IMR-90 (cell line): Measurements from ENCODE around the gene NLGN1. TPM values are rescaled to one million over a fixed set of nuclear protein-coding genes. Genes with fewer than 3 reads are reported as not detected.

Source experiments
- ATAC-seq: fragments of 200-7000 bp; cut with Tn5 transposase; 2 replicates; pipeline ENCODE4 v1.9.1; 2020; ENCODE audit warnings: low read depth, mild to moderate bottlenecking, moderate library complexity
- BruUV-seq: library from RNA; stranded (reverse); fragments of 400-500 nt; replicated peaks from 2 replicates; lab custom pipeline; 2021; lab: Mats Ljungman, UMichigan
- CTCF ChIA-PET: fragments of 300-600 bp; formaldehyde crosslinking; extraction: SDS; loops from one replicate; lab custom pipeline; 2021; ENCODE audit warnings: antibody characterized with exemption; lab: Yijun Ruan, JAX
- POLR2A ChIA-PET: fragments of 300-600 bp; sonication (Branson Sonifier 250); formaldehyde crosslinking; loops from one replicate; lab custom pipeline; 2022; ENCODE audit warnings: antibody characterized with exemption; ENCODE audit not compliant: unreplicated experiment; lab: Charles Lee
- DNase-seq: peaks from one replicate; pipeline ENCODE4 v3.0.0; 2013
- H2AFZ ChIP-seq: replicated peaks from 2 replicates; pipeline ENCODE3; 2013; ENCODE audit warnings: low read length, mild to moderate bottlenecking; ENCODE audit not compliant: poor library complexity
- H2AK5ac ChIP-seq: 2 replicates; pipeline ENCODE4 v1.6.1; 2013; ENCODE audit warnings: low read depth, low read length, inconsistent platforms
- H2AK9ac ChIP-seq: replicated peaks from 2 replicates; pipeline ENCODE3; 2013; ENCODE audit warnings: mild to moderate bottlenecking, low read depth, low read length, moderate library complexity; ENCODE audit not compliant: poor library complexity
- H2BK120ac ChIP-seq: 2 replicates; pipeline ENCODE4 v1.6.1; 2013; ENCODE audit warnings: low read depth, low read length, inconsistent platforms
- H2BK15ac ChIP-seq: 3 replicates; pipeline ENCODE4 v1.6.1; 2013; ENCODE audit warnings: low read depth, low read length, inconsistent platforms
- H2BK20ac ChIP-seq: 2 replicates; pipeline ENCODE4 v1.6.1; 2013; ENCODE audit warnings: low read depth, mild to moderate bottlenecking, inconsistent platforms, low read length, moderate library complexity
- H2BK5ac ChIP-seq: 2 replicates; pipeline ENCODE4 v1.6.1; 2013; ENCODE audit warnings: mild to moderate bottlenecking, low read depth, low read length, inconsistent platforms; ENCODE audit not compliant: poor library complexity, severe bottlenecking
- H3K14ac ChIP-seq: replicated peaks from 2 replicates; pipeline ENCODE4 v1.6.1; 2013; ENCODE audit warnings: low read depth, low read length, inconsistent platforms
- H3K18ac ChIP-seq: 2 replicates; pipeline ENCODE4 v1.6.1; 2013; ENCODE audit warnings: low read depth, low read length, control low read depth
- H3K23ac ChIP-seq: 2 replicates; pipeline ENCODE4 v1.6.1; 2013; ENCODE audit warnings: low read depth, low read length, inconsistent platforms
- H3K27ac ChIP-seq: 2 replicates; pipeline ENCODE4 v1.5.1; 2013; ENCODE audit warnings: mild to moderate bottlenecking, control low read depth, low read length; ENCODE audit not compliant: insufficient read depth
- H3K27me3 ChIP-seq: 2 replicates; pipeline ENCODE4 v1.6.1; 2013; ENCODE audit warnings: low read length; ENCODE audit not compliant: control insufficient read depth, insufficient read depth
- H3K36me3 ChIP-seq: 2 replicates; pipeline ENCODE4 v1.6.1; 2013; ENCODE audit warnings: low read length, mixed read lengths; ENCODE audit not compliant: control insufficient read depth, insufficient read depth
- H3K4ac ChIP-seq: 2 replicates; pipeline ENCODE4 v1.6.1; 2013; ENCODE audit warnings: low read depth, low read length, inconsistent platforms
- H3K4me1 ChIP-seq: 2 replicates; pipeline ENCODE4 v1.6.1; 2013; ENCODE audit warnings: low read length, mixed read lengths; ENCODE audit not compliant: control insufficient read depth, insufficient read depth
- H3K4me2 ChIP-seq: 2 replicates; pipeline ENCODE4 v1.6.1; 2013; ENCODE audit warnings: low read depth, mild to moderate bottlenecking, control low read depth, low read length, moderate library complexity
- H3K4me3 ChIP-seq: 2 replicates; pipeline ENCODE4 v1.5.1; 2013; ENCODE audit warnings: low read depth, mild to moderate bottlenecking, control low read depth, low read length, moderate library complexity; ENCODE audit not compliant: insufficient read depth
- H3K56ac ChIP-seq: 2 replicates; pipeline ENCODE4 v1.6.1; 2013; ENCODE audit warnings: low read length, inconsistent platforms; ENCODE audit not compliant: insufficient read depth; ENCODE audit errors: extremely low read depth
- H3K79me1 ChIP-seq, 2 experiments: 2 replicates each; pipeline ENCODE4 v1.6.1; 2013; ENCODE audit warnings: low read length in 2 of 2, inconsistent platforms in 1 of 2, low read depth in 1 of 2
- H3K9ac ChIP-seq: 2 replicates; pipeline ENCODE4 v1.6.1; 2013; ENCODE audit warnings: low read depth, low read length, control low read depth
- H3K9me1 ChIP-seq: 2 replicates; pipeline ENCODE4 v1.6.1; 2013; ENCODE audit warnings: low read length, inconsistent platforms; ENCODE audit not compliant: insufficient read depth
- H3K9me3 ChIP-seq: 2 replicates; pipeline ENCODE4 v1.6.1; 2013; ENCODE audit warnings: low read length; ENCODE audit not compliant: control insufficient read depth, insufficient read depth
- H4K20me1 ChIP-seq: 2 replicates; pipeline ENCODE4 v1.6.1; 2013; ENCODE audit warnings: low read length, inconsistent platforms; ENCODE audit not compliant: insufficient read depth
- H4K5ac ChIP-seq: 2 replicates; pipeline ENCODE4 v1.6.1; 2013; ENCODE audit warnings: mild to moderate bottlenecking, low read depth, low read length, control low read depth
- H4K8ac ChIP-seq, 2 experiments: 2 replicates each; pipeline ENCODE4 v1.6.1; 2013; ENCODE audit warnings: low read depth in 2 of 2, low read length in 2 of 2, control low read depth in 1 of 2, inconsistent platforms in 1 of 2
- H4K91ac ChIP-seq: 2 replicates; pipeline ENCODE4 v1.6.1; 2013; ENCODE audit warnings: low read depth, low read length, inconsistent platforms; ENCODE audit not compliant: insufficient read depth
- MAZ ChIP-seq: IDR thresholded peaks from 2 replicates; pipeline ENCODE4 v1.6.1; 2012; ENCODE audit warnings: low read depth, mild to moderate bottlenecking, low read length, improper control_type of control experiment, moderate library complexity, borderline replicate concordance
- NFE2L2 ChIP-seq: fragments of 150-350 bp; IDR thresholded peaks from 2 replicates; pipeline ENCODE4 v1.6.1; 2016; ENCODE audit warnings: low read depth, mild to moderate bottlenecking, low read length
- SMC3 ChIP-seq: fragments of 150-350 bp; IDR thresholded peaks from 2 replicates; pipeline ENCODE4 v1.6.1; 2016; ENCODE audit warnings: low read depth, mild to moderate bottlenecking, antibody characterized with exemption, low read length, moderate library complexity
- USF2 ChIP-seq: fragments of 150-350 bp; IDR thresholded peaks from 2 replicates; pipeline ENCODE4 v1.6.1; 2017; ENCODE audit warnings: mild to moderate bottlenecking, antibody characterized with exemption, low read length, low read depth
- WGBS, 2 experiments: methylation state at CpG; one replicate each; pipeline versions ENCODE4 v1.1.5 to v1.1.7; 2013; ENCODE audit warnings: missing lambda C conversion rate in 2 of 2; ENCODE audit not compliant: insufficient read length in 1 of 2; ENCODE audit errors: extremely low coverage in 2 of 2; 5-methylcytosine and 5-hydroxymethylcytosine counted together
- dilution Hi-C: fragments of 300-500 bp; cut with HindIII; formaldehyde crosslinking; loops from one replicate; pipeline ENCODE4 v1.14.3; 2018; ENCODE audit warnings: low sequenced_read_pairs; ENCODE audit not compliant: unreplicated experiment
- in situ Hi-C: fragments of 300-500 bp; cut with MboI; formaldehyde crosslinking; loops from 3 replicates; pipeline ENCODE4 v1.14.3; 2019; ENCODE audit warnings: low sequenced_read_pairs, inconsistent platforms, mixed read lengths
- intact Hi-C: fragments of 100-400 bp; cut with micrococcal nuclease; formaldehyde crosslinking; loops from 2 replicates; pipeline ENCODE4 v1.10.0; 2022
- polyA plus RNA-seq, 3 experiments: library from polyadenylated mRNA; depleted of rRNA; stranded (reverse); fragments of >200 nt; gene quantifications; 2 replicates each; pipeline ENCODE4 v1.2.3, GENCODE V29; 2012; ENCODE audit warnings: low replicate concordance in 1 of 3
- total RNA-seq: library from RNA; depleted of rRNA; stranded (reverse); fragments of >200 nt; gene quantifications from 2 replicates; pipeline ENCODE4 v1.2.3, GENCODE V29; 2012

NLGN1 gene
- total and polyA plus RNA-seq, 2 of the 4 experiments (the other 2 are of a cell fraction) = 1.8 to 12.5 TPM

GRCh38 chr3:173663696-173664111, 266.2 kb downstream of the NLGN1 start (continued):
- TF ChIP-seq NFE2L2 (no peak), SMC3 (no peak)

- Histone ChIP-seq H4K20me1 (no peaks in the 10 kb centered on the region), H3K27me3 (no peaks in the 10 kb centered on the region), H3K23ac (no peak overlapping the region), H3K4me1 (no peaks in the 10 kb centered on the region), H3K56ac (no peak overlapping the region), H3K18ac (no peak overlapping the region), H3K9ac (no peak overlapping the region), H2AK5ac (no peak overlapping the region), H3K4me3 (no peak overlapping the region), H4K5ac (no peak overlapping the region), H3K4me2 (no peak overlapping the region), H3K27ac (no peak overlapping the region), H2BK15ac (no peak overlapping the region), H3K9me3 (no peaks in the 10 kb centered on the region), H3K9me1 (no peaks in the 10 kb centered on the region), H3K36me3 (no peaks in the 10 kb centered on the region), H2BK20ac (no peak overlapping the region), H2BK120ac (no peak overlapping the region), H2AK9ac (no peak overlapping the region), H2BK5ac (no peak overlapping the region), H3K79me1 (no peaks in the 10 kb centered on the region), H3K4ac (no peak overlapping the region), H4K8ac (no peak overlapping the region), H4K91ac (no peak overlapping the region), H2AFZ (no peak overlapping the region), H3K14ac (no peak overlapping the region)
- no CpG with 5 or more reads among the region's 1 CpG for WGBS, 2 experiments
- dilution Hi-C loops = no loop called here
- intact Hi-C loops = no loop called here
- POLR2A ChIA-PET = no interaction called here
- DNase-seq = no peak
- no peak for TF ChIP-seq USF2
- no peak for TF ChIP-seq MAZ
- in situ Hi-C loops = no loop called here
- CTCF ChIA-PET = no interaction called here
- no TSS peak for BruUV-seq
- ATAC-seq = no peak
Observed at GRCh38 chr3:173676094-173676493, 278.6 kb downstream of the NLGN1 start.
